Upper lobe of left lung (tissue), 6 donors: ENCODE data around the gene ANKS1A. TPM values are rescaled to one million over a fixed set of nuclear protein-coding genes. Genes with fewer than 3 reads are reported as not detected.

ENCODE experiments used
- ATAC-seq, 2 donors: fragments of 200-7000 bp; cut with Tn5 transposase; one replicate each; pipeline ENCODE4 v1.9.1; 2022; ENCODE audit warnings: mild to moderate bottlenecking in 2 of 2, moderate library complexity in 2 of 2; ENCODE audit not compliant: low FRiP score in 2 of 2
- DNase-seq, 2 donors: peaks; one replicate each; pipeline ENCODE4 v3.0.0-alpha.2; 2019 to 2020
- H3K27ac ChIP-seq, 4 donors: fragments of 200-600 bp; sonication (generic); one replicate each; pipeline ENCODE4 v1.5.1; 2016 to 2019
- H3K27me3 ChIP-seq, 4 donors: fragments of 200-600 bp; sonication (generic); one replicate each; pipeline ENCODE4 v1.5.1; 2017 to 2019
- H3K36me3 ChIP-seq, 4 donors: fragments of 200-600 bp; sonication (generic); one replicate each; pipeline ENCODE4 v1.5.1; 2016 to 2019
- H3K4me1 ChIP-seq, 4 donors: fragments of 200-600 bp; sonication (generic); one replicate each; pipeline ENCODE4 v1.5.1; 2018 to 2019
- H3K4me3 ChIP-seq, 4 donors: fragments of 200-600 bp; sonication (generic); one replicate each; pipeline ENCODE4 v1.5.1; 2017 to 2019; ENCODE audit warnings: mild to moderate bottlenecking in 2 of 4, moderate library complexity in 1 of 4
- H3K9me3 ChIP-seq, 4 donors: fragments of 200-600 bp; sonication (generic); one replicate each; pipeline ENCODE4 v1.5.1; 2018 to 2019
- CTCF ChIP-seq, 6 experiments: fragments of 450-650 bp in 4 of 6; fragments of 200-600 bp in 2 of 6; sonication (generic) in 2 of 6; IDR thresholded peaks; one replicate each; pipeline ENCODE4 v1.5.1; 2016 to 2019; ENCODE audit warnings: antibody characterized with exemption in 6 of 6
- EP300 ChIP-seq, 4 donors: sonication (generic); formaldehyde crosslinking; IDR thresholded peaks; one replicate each; pipeline ENCODE4 v1.5.1; 2017; ENCODE audit warnings: antibody characterized with exemption in 4 of 4, control low read depth in 2 of 4
- POLR2A ChIP-seq, 4 donors: fragments of 450-650 bp; IDR thresholded peaks; one replicate each; pipeline ENCODE4 v1.5.1; 2016 to 2017; ENCODE audit warnings: antibody characterized with exemption in 4 of 4, mild to moderate bottlenecking in 2 of 4
- POLR2AphosphoS5 ChIP-seq, 2 donors: sonication (generic); formaldehyde crosslinking; IDR thresholded peaks; one replicate each; pipeline ENCODE4 v1.5.1; 2017; ENCODE audit warnings: antibody characterized with exemption in 2 of 2
- WGBS, 2 donors: methylation state at CpG; one replicate each; pipeline ENCODE4 v1.1.5; 2017 to 2018; 5-methylcytosine and 5-hydroxymethylcytosine counted together
- total RNA-seq, 6 donors: library from RNA; depleted of rRNA in 4 of 6; stranded (reverse); fragments of >200 nt in 4 of 6; gene quantifications; one replicate each; pipeline versions ENCODE4 v1.1.0 to v1.2.1, GENCODE V29; 2016 to 2021
- donor health status: DM: no; HTN: no; CAD: no; lungs with moderate emphysema.
- donor health status: DM: no; HTN: yes; CAD: no; lungs with severe emphysema.

Gene ANKS1A
- total RNA-seq, 6 donors from 2014 or later, result 47.2 to 85.3 (median 53.5) TPM

DNA sequence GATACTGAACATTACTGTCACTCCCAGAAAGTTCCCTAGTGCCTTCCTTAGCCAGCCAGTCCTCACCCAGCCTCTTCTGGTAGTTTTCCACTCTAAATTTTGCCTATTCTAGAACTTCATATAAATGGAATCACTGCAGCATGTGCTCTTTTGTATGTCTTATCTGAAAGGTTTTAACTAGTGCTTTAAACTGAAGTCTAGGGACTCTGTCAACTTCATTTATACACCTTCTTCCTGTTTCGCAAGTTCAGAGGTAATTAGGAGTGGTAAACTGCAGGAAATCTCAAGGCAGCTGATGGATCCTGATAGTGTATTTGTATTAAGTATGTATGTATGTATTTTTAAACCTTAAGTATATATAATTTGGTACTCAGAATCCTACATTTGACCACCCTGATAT lies 157.8 kb downstream of the ANKS1A start:
- no peak for TF ChIP-seq POLR2A (IDR thresholded peaks at IDR 0.05)
- TF ChIP-seq POLR2AphosphoS5 (IDR thresholded peaks at IDR 0.05), result no peak
- TF ChIP-seq EP300 (IDR thresholded peaks at IDR 0.05), result no peak
- no peak for TF ChIP-seq CTCF (IDR thresholded peaks at IDR 0.05)
- DNase-seq (no peak), ATAC-seq (no peak)
- Histone ChIP-seq H3K27ac (peak overlapping the region; percentile 79 to 86 (median 84)), H3K4me1 (peaks cover 87 to 92% (median 88%) of the 10 kb centered on the region in 4 donors), H3K4me3 (no peak overlapping the region), H3K36me3 (peaks cover 0 to 10% (median 0%) of the 10 kb centered on the region in 4 donors), H3K9me3 (no peaks in the 10 kb centered on the region), H3K27me3 (no peaks in the 10 kb centered on the region)
- WGBS, 2 donors, result 37 to 38% methylated on average over 1 of the region's 1 CpG

- ATAC-seq, result peak in 1 of 2 donors; percentile 69
- TF ChIP-seq POLR2AphosphoS5 (IDR thresholded peaks at IDR 0.05) (no peak), POLR2A (IDR thresholded peaks at IDR 0.05) (no peak), EP300 (IDR thresholded peaks at IDR 0.05) (no peak), CTCF (IDR thresholded peaks at IDR 0.05) (no peak)
- H3K36me3 ChIP-seq, result peaks cover 0 to 8% (median 1%) of the 10 kb centered on the region in 4 donors
- H3K27me3 ChIP-seq, result no peaks in the 10 kb centered on the region
- 43 to 50% methylated on average over 7 of the region's 7 CpGs for WGBS, 2 donors
- peak overlapping the region; percentile 79 to 86 (median 84) for H3K27ac ChIP-seq
- peaks cover 84 to 96% (median 88%) of the 10 kb centered on the region in 4 donors for H3K4me1 ChIP-seq
- no peaks in the 10 kb centered on the region for H3K9me3 ChIP-seq
- DNase-seq, result peak in 1 of 2 donors; percentile 45
- no peak overlapping the region for H3K4me3 ChIP-seq
Observed at GRCh38 chr6:35047265-35048011, 158.4 kb downstream of the ANKS1A start.

DNA sequence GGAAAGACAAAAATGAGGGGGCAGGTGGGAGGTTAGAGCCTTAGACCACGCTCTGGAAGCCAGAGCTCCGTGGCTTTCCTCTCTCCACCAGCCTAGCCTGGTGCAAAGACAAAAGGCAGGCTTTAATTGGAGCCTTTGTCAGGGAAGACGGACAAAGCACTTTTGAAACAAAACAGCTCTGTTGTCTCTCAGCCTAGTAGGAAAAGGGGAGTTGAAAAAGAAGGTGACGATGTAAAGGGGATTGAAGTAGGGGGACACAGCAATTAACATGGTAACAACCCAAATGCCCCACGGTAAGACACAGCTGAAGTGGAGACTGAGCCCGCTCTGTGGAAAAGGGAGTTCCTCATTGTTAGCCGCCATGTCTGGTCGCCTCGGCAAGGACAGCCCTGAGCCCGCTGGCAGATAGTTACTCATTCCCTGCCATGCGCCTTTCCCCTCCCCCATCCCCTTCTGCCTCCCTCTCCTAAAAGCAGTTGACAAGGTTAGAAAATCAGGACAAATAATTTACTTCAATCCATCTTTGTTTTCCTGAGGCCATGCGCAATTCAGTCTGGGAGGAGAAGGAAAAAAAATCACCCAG lies 159.1 kb downstream of the ANKS1A start:
- Histone ChIP-seq H3K4me1 (peaks cover 79 to 96% (median 84%) of the 10 kb centered on the region in 4 donors), H3K27me3 (no peaks in the 10 kb centered on the region), H3K36me3 (peaks cover 0 to 8% (median 1%) of the 10 kb centered on the region in 4 donors), H3K9me3 (no peaks in the 10 kb centered on the region), H3K27ac (peak overlapping the region; percentile 79 to 86 (median 84)), H3K4me3 (no peak overlapping the region)
- DNase-seq (peak in 1 of 2 donors; percentile 51), ATAC-seq (peak in 1 of 2 donors; percentile 24)
- WGBS, 2 donors, result 71 to 74% methylated on average over 12 of the region's 12 CpGs
- TF ChIP-seq POLR2AphosphoS5 (IDR thresholded peaks at IDR 0.05) (no peak), EP300 (IDR thresholded peaks at IDR 0.05) (no peak), POLR2A (IDR thresholded peaks at IDR 0.05) (no peak), CTCF (IDR thresholded peaks at IDR 0.05) (no peak)

GRCh38 chr6:35048631-35049083 lies 159.6 kb downstream of the ANKS1A start:
- peak overlapping the region in 2 of 4 donors; percentile 5 to 13 for H3K4me3 ChIP-seq
- 46 to 49% methylated on average over 11 of the region's 11 CpGs for WGBS, 2 donors

More at GRCh38 chr6:35048631-35049083, 159.6 kb downstream of the ANKS1A start:
- Histone ChIP-seq H3K9me3 (no peaks in the 10 kb centered on the region), H3K36me3 (peaks cover 0 to 13% (median 1%) of the 10 kb centered on the region in 4 donors), H3K27me3 (no peaks in the 10 kb centered on the region), H3K4me1 (peaks cover 75 to 92% (median 81%) of the 10 kb centered on the region in 4 donors), H3K27ac (peak overlapping the region; percentile 79 to 86 (median 84))
- peak; percentile 34 to 42 for ATAC-seq
- peak in 1 of 2 donors; percentile 50 for DNase-seq
- TF ChIP-seq CTCF (IDR thresholded peaks at IDR 0.05), result peak in 1 of 6 experiments; percentile 12
- peak in 1 of 4 donors; percentile 76 for TF ChIP-seq POLR2A (IDR thresholded peaks at IDR 0.05)
- no peak for TF ChIP-seq POLR2AphosphoS5 (IDR thresholded peaks at IDR 0.05)
- no peak for TF ChIP-seq EP300 (IDR thresholded peaks at IDR 0.05)
